D721Med (cell line): ENCODE measurements around the gene ZNF879.

Experiments used
- DNase-seq: peaks from one replicate; pipeline ENCODE4 v3.0.0; 2011; ENCODE audit warnings: low spot score; ENCODE audit not compliant: insufficient read length
- FAIRE-seq: peaks from 2 replicates; lab custom pipeline; 2011; peaks lifted over from hg19 to GRCh38; lab: Jason Lieb, UNC
- TF ChIP-seq, protein P1 (sequence below): IDR thresholded peaks from 2 replicates; pipeline ENCODE4 v1.5.1; 2012; ENCODE audit warnings: mild to moderate bottlenecking, control low read depth; ENCODE audit not compliant: insufficient read depth; ENCODE audit errors: missing control alignments

Gene ZNF879

DNA sequence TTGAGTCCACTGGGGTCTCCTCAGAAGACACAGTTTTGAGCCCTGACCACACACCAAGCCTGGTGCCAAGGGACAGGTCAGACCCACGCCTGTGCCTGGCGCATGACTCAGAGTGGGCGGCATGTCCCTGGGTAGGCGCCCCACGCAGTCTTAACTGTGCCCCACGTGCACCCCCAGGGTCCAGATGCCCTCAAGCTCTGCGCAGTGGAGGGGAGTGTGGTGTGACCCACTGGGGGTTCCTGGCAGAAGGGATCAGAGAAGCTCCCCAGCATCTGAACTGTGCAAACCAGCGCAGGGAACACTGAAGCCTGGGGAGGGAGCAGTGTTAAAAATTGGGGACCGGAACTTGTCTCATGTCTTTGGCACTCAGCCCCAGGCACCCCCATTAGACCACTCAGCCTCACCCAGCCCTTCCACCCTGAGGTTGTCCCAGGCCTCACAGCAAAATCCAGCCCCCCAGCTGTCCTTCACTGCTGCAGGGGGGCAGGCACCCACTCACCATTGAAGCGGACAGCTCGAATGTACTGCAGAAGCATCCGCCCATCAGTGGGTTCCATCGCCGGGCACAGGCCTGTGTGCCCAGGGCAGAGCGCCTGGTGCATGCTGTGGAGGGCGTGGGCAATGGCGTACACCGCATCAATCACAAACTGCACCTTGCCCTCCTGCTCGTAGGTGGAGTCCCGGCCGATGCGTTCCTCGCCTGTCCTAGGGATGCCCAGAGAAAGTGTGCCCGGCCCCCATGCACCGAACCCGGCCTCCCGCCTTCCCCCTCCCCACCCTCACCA lies 35.0 kb upstream of the ZNF879 start:
- TF ChIP-seq, protein P1, sequence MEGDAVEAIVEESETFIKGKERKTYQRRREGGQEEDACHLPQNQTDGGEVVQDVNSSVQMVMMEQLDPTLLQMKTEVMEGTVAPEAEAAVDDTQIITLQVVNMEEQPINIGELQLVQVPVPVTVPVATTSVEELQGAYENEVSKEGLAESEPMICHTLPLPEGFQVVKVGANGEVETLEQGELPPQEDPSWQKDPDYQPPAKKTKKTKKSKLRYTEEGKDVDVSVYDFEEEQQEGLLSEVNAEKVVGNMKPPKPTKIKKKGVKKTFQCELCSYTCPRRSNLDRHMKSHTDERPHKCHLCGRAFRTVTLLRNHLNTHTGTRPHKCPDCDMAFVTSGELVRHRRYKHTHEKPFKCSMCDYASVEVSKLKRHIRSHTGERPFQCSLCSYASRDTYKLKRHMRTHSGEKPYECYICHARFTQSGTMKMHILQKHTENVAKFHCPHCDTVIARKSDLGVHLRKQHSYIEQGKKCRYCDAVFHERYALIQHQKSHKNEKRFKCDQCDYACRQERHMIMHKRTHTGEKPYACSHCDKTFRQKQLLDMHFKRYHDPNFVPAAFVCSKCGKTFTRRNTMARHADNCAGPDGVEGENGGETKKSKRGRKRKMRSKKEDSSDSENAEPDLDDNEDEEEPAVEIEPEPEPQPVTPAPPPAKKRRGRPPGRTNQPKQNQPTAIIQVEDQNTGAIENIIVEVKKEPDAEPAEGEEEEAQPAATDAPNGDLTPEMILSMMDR: no peak
- DNase-seq (no peak), FAIRE-seq (no peak)

- DNase-seq (no peak), FAIRE-seq (no peak)
- TF ChIP-seq, protein P1: no peak
These were observed 34.3 kb upstream of the ZNF879 start for GRCh38 chr5:178989311-178989710.

DNA sequence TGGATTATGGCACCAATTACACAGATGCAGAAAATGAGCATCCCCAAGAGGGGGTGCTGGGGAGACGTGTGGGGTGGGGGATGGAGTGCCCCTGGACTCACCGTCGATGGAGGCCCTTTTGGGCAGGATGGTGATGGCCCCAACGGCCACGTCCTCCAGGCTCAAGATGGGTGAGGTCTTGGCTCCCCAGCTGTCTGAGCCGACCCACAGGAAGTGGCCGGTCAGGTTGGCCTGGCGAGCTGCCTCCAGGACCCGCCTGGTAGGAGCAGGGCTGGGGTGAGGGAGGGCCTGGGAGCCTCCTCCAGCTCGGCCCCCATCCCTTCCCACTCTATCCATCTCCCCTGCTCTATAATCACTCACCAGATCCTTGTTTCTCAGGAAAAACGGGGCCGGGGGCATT lies 33.1 kb upstream of the ZNF879 start:
- DNase-seq (no peak), FAIRE-seq (no peak)
- TF ChIP-seq, protein P1: no peak

DNA sequence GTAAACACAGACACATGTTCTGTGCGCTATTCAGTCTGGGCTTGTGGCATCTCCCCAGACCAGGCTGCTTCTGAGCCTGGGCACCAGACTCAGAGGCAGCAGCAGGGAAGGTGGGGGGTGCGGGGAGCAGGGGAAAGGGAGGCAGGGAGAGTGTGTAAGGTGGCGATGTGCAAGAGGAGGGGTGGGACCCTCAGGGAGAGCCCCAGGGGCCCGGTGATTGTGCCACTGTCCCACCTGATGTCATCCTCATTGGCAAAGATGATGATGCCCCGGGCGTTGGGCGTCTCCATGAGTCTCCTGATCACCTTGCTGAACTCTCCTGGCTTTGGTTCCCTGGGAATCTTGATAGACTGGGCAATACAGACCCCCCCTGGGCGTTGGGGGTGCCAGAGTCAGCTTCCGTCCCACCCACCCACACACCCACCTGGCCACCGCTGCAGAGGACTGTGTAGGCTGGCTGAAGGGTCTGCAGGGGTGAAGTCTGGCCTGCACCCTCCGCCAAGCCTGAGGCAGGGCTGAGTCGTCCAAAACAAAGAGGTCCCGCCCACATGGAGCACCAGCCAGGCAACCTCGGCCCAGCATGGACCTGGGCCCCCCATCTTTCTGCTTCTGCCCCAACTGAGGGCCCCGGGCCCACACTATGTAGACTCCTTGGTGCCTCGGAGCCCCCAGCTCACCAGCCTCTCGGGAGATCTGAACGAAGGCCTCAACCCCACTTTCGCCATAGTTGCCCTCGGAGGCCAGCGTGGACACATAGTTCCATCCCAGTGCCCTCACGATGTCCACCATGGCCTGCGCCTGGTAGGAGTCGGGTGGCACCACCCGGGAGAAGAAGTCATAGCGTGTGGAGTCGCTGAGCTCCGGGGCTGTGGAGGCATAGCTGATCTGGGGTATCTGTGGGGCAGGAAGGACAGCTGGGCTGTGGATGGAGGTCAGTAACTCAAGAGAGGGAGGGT lies 32.1 kb upstream of the ZNF879 start:
- FAIRE-seq (no peak), DNase-seq (no peak)
- TF ChIP-seq, protein P1: no peak

- TF ChIP-seq, protein P1: no peak
- DNase-seq: no peak
- no peak for FAIRE-seq
These were observed 31.2 kb upstream of the ZNF879 start for GRCh38 chr5:178992291-178992895.

- TF ChIP-seq, protein P1: no peak
- no peak for DNase-seq
These were observed 30.3 kb upstream of the ZNF879 start for GRCh38 chr5:178993236-178993765.

More at GRCh38 chr5:178993236-178993765, 30.3 kb upstream of the ZNF879 start:
- FAIRE-seq: no peak
